Amniotic stem cell (primary cell): ENCODE results near the gene NAALADL2.
A peak's percentile ranks its signal among the peaks of the same experiment; 100 is the strongest.
"Not testable (repeated sequence)": the region's sequence is repeated elsewhere in the genome, so short reads cannot be mapped to it uniquely, and the experiment has no call there.

Experiments used
- DNase-seq: peaks from one replicate; lab custom pipeline; 2025; lab: John Stamatoyannopoulos, UW

The NAALADL2 gene

GRCh38 chr3:175485436-175485835 is 626.3 kb downstream of the NAALADL2 start:
- DNase-seq, result no peak

- no peak for DNase-seq
Observed at GRCh38 chr3:175486255-175486654, 627.1 kb downstream of the NAALADL2 start.

- DNase-seq, result no peak
Observed at GRCh38 chr3:175489406-175489805, 630.3 kb downstream of the NAALADL2 start.

- no peak for DNase-seq
Observed at GRCh38 chr3:175493301-175493700, 634.2 kb downstream of the NAALADL2 start.

GRCh38 chr3:175495331-175495730 is 636.2 kb downstream of the NAALADL2 start:
- no peak for DNase-seq

- no peak for DNase-seq
Observed at GRCh38 chr3:175502155-175502554, 643.0 kb downstream of the NAALADL2 start.

GRCh38 chr3:175511219-175511785 is 652.2 kb downstream of the NAALADL2 start:
- no peak for DNase-seq

GRCh38 chr3:175512700-175513099 is 653.6 kb downstream of the NAALADL2 start:
- no peak for DNase-seq

- no peak for DNase-seq
Observed at GRCh38 chr3:175518459-175518858, 659.3 kb downstream of the NAALADL2 start.

- no peak for DNase-seq
Observed at GRCh38 chr3:175521406-175521805, 662.3 kb downstream of the NAALADL2 start.

GRCh38 chr3:175526191-175526590 is 667.1 kb downstream of the NAALADL2 start:
- DNase-seq, result no peak

- no peak for DNase-seq
Observed at GRCh38 chr3:175526609-175527280, 667.6 kb downstream of the NAALADL2 start.

GRCh38 chr3:175528693-175529092 is 669.6 kb downstream of the NAALADL2 start:
- DNase-seq, result not testable (repeated sequence)

- DNase-seq, result no peak
Observed at GRCh38 chr3:175535351-175535750, 676.2 kb downstream of the NAALADL2 start.

GRCh38 chr3:175546115-175546514 is 687.0 kb downstream of the NAALADL2 start:
- no peak for DNase-seq

- DNase-seq, result no peak
Observed at GRCh38 chr3:175552929-175553328, 693.8 kb downstream of the NAALADL2 start.

- no peak for DNase-seq
Observed at GRCh38 chr3:175554801-175555200, 695.7 kb downstream of the NAALADL2 start.

- no peak for DNase-seq
Observed at GRCh38 chr3:175558261-175558660, 699.1 kb downstream of the NAALADL2 start.

GRCh38 chr3:175564363-175564762 is 705.2 kb downstream of the NAALADL2 start:
- DNase-seq, result no peak

GRCh38 chr3:175571096-175571495 is 712.0 kb downstream of the NAALADL2 start:
- DNase-seq, result no peak

- DNase-seq, result no peak
Observed at GRCh38 chr3:175573226-175573625, 714.1 kb downstream of the NAALADL2 start.

- no peak for DNase-seq
Observed at GRCh38 chr3:175580318-175580717, 721.2 kb downstream of the NAALADL2 start.

- DNase-seq, result peak; percentile 1
Observed at GRCh38 chr3:175585898-175586297, 726.8 kb downstream of the NAALADL2 start.

- no peak for DNase-seq
Observed at GRCh38 chr3:175590745-175591144, 731.6 kb downstream of the NAALADL2 start.
